GM13976 (cell line): Measurements from ENCODE around the gene ATP2B3.

Source experiments
- DNase-seq: peaks from one replicate; pipeline ENCODE4 v3.0.0; 2012; ENCODE audit warnings: low spot score
- CTCF ChIP-seq: IDR thresholded peaks from 2 replicates; pipeline ENCODE4 v1.5.1; 2012; ENCODE audit warnings: borderline replicate concordance, mild to moderate bottlenecking; ENCODE audit not compliant: insufficient read depth; ENCODE audit errors: extremely low read depth, missing control alignments, control extremely low read depth
- in situ Hi-C: fragments of 300-500 bp; cut with MboI; formaldehyde crosslinking; loops from one replicate; pipeline ENCODE4 v1.12.0; 2022; ENCODE audit warnings: low sequenced_read_pairs, mixed read lengths, inconsistent platforms; ENCODE audit not compliant: unreplicated experiment

Gene ATP2B3

GRCh38 chrX:153487590-153488071 lies 29.8 kb upstream of the ATP2B3 start:
- in situ Hi-C loops: no loop called here
- no peak for DNase-seq
- no peak for TF ChIP-seq CTCF

GRCh38 chrX:153488231-153488914 lies 29.1 kb upstream of the ATP2B3 start:
- in situ Hi-C loops: no loop called here
- no peak for TF ChIP-seq CTCF
- DNase-seq: no peak

- in situ Hi-C loops: no loop called here
- no peak for TF ChIP-seq CTCF
- DNase-seq: no peak
These were observed 27.1 kb upstream of the ATP2B3 start for GRCh38 chrX:153490217-153490930.

GRCh38 chrX:153491351-153491914 lies 26.0 kb upstream of the ATP2B3 start:
- no peak for TF ChIP-seq CTCF
- in situ Hi-C loops: no loop called here
- DNase-seq: no peak

- DNase-seq: no peak
- in situ Hi-C loops: no loop called here
- no peak for TF ChIP-seq CTCF
These were observed 25.5 kb upstream of the ATP2B3 start for GRCh38 chrX:153491918-153492317.

GRCh38 chrX:153492543-153492942 lies 24.9 kb upstream of the ATP2B3 start:
- in situ Hi-C loops: no loop called here
- no peak for DNase-seq
- no peak for TF ChIP-seq CTCF
